K562 (cell line): ENCODE data around the gene TTC32. TPM values are rescaled to one million over a fixed set of nuclear protein-coding genes. Genes with fewer than 3 reads are reported as not detected.

Experiments
- ATAC-seq: fragments of 200-7000 bp; cut with Tn5 transposase; 3 replicates; pipeline ENCODE4 v1.9.1; 2020; ENCODE audit warnings: moderate library complexity
- BruUV-seq: library from RNA; stranded (reverse); fragments of 400-500 nt; replicated peaks from 2 replicates; lab custom pipeline; 2021; lab: Mats Ljungman, UMichigan
- CTCF ChIA-PET: fragments of 300-600 bp; formaldehyde crosslinking; extraction: SDS; loops from one replicate; lab custom pipeline; 2021; ENCODE audit warnings: low intra/inter-chr PET ratio; lab: Yijun Ruan, JAX
- POLR2A ChIA-PET: fragments of 300-600, 350-650 bp; sonication (Branson Sonifier 250); formaldehyde crosslinking; extraction: SDS; loops from one replicate; lab custom pipeline; 2021; ENCODE audit warnings: antibody characterized with exemption, inconsistent platforms; lab: Yijun Ruan, JAX
- DNase-seq, 4 experiments: peaks; one replicate each; pipeline versions ENCODE4 v3.0.0 to v3.0.0-alpha.2; 2011 to 2018; ENCODE audit warnings: low spot score in 3 of 4, mixed read lengths in 3 of 4; ENCODE audit errors: extremely low read depth in 1 of 4
- FAIRE-seq: peaks from 2 replicates; lab custom pipeline; 2011; peaks lifted over from hg19 to GRCh38; lab: Jason Lieb, UNC
- H2AFZ ChIP-seq: 2 replicates; pipeline ENCODE4 v1.6.0; 2011; ENCODE audit warnings: low read depth, low read length, control low read depth, inconsistent platforms
- H3K27ac ChIP-seq: fragments of 200-600 bp; 3 replicates; pipeline ENCODE4 v1.8.0; 2011; ENCODE audit warnings: low read depth, mild to moderate bottlenecking, control low read depth, inconsistent platforms, low read length, moderate library complexity, mixed read lengths; ENCODE audit errors: extremely low read depth
- H3K27me3 ChIP-seq, 2 experiments: fragments of 300-600 bp in 1 of 2; 2 replicates in 1 of 2; 3 replicates in 1 of 2; pipeline versions ENCODE4 v1.6.0 to v1.8.0; 2011; ENCODE audit warnings: inconsistent platforms in 2 of 2, low read length in 2 of 2, mild to moderate bottlenecking in 1 of 2, mixed read lengths in 1 of 2, moderate library complexity in 1 of 2; ENCODE audit not compliant: control insufficient read depth in 2 of 2, insufficient read depth in 2 of 2
- H3K36me3 ChIP-seq: fragments of 300-600 bp; 3 replicates; pipeline ENCODE4 v1.8.0; 2011; ENCODE audit warnings: mild to moderate bottlenecking, low read length, inconsistent platforms; ENCODE audit not compliant: control insufficient read depth, insufficient read depth
- H3K4me1 ChIP-seq, 2 experiments: fragments of 200-600 bp in 1 of 2; replicated peaks in 1 of 2; 2 replicates in 1 of 2; 3 replicates in 1 of 2; pipeline versions ENCODE4 v1.5.1 to v1.8.0; 2011; ENCODE audit warnings: inconsistent platforms in 2 of 2, low read length in 2 of 2, mild to moderate bottlenecking in 1 of 2, mixed read lengths in 1 of 2, moderate library complexity in 1 of 2; ENCODE audit not compliant: control insufficient read depth in 2 of 2, insufficient read depth in 2 of 2
- H3K4me2 ChIP-seq: 2 replicates; pipeline ENCODE4 v1.6.1; 2011; ENCODE audit warnings: low read length, control low read depth, inconsistent platforms, mixed read lengths; ENCODE audit not compliant: insufficient read depth
- H3K4me3 ChIP-seq: fragments of 200-600 bp; sonication (generic), shearing (Covaris generic); 2 replicates; pipeline ENCODE4 v1.5.1; 2016; ENCODE audit warnings: control low read depth, inconsistent platforms
- H3K79me2 ChIP-seq: fragments of 200-600 bp; 3 replicates; pipeline ENCODE4 v1.8.0; 2011; ENCODE audit warnings: low read length, inconsistent platforms; ENCODE audit not compliant: control insufficient read depth, insufficient read depth
- H3K9ac ChIP-seq, 2 experiments: 2 replicates each; pipeline versions ENCODE4 v1.6.0 to v1.6.1; 2011; ENCODE audit warnings: low read depth in 2 of 2, low read length in 2 of 2, control low read depth in 1 of 2, inconsistent platforms in 1 of 2, mild to moderate bottlenecking in 1 of 2, mixed read lengths in 1 of 2; ENCODE audit not compliant: insufficient read depth in 1 of 2
- H3K9me1 ChIP-seq: one replicate; pipeline ENCODE4 v1.6.0; 2011; ENCODE audit warnings: inconsistent platforms, mild to moderate bottlenecking, low read length, moderate library complexity; ENCODE audit not compliant: control insufficient read depth, insufficient read depth
- H3K9me3 ChIP-seq: replicated peaks from 2 replicates; pipeline ENCODE4 v1.5.1; 2011; ENCODE audit warnings: low read depth, low read length, inconsistent platforms; ENCODE audit not compliant: control insufficient read depth, insufficient read depth
- H4K20me1 ChIP-seq: replicated peaks from 2 replicates; pipeline ENCODE4 v1.6.1; 2011; ENCODE audit warnings: low read length, inconsistent platforms, mixed read lengths; ENCODE audit not compliant: control insufficient read depth, insufficient read depth
- ETV1 ChIP-seq: fragments of 450-650 bp; conservative IDR thresholded peaks from 2 replicates; pipeline ENCODE4 v1.6.1; 2016; ENCODE audit warnings: missing genetic modification characterization, control low read depth, low read depth, missing compliant biosample characterization
- MTA2 ChIP-seq: fragments of 450-650 bp; IDR thresholded peaks from 2 replicates; pipeline ENCODE4 v1.6.1; 2016; ENCODE audit warnings: low read depth
- TBP ChIP-seq: optimal IDR thresholded peaks from 2 replicates; pipeline ENCODE3; 2011; ENCODE audit warnings: low read depth, low read length, improper control_type of control experiment
- WGBS: fragments of 100-300 bp; shearing (Covaris generic); methylation state at CpG from one replicate; pipeline ENCODE4 v1.1.6; 2016; ENCODE audit warnings: low coverage, mixed read lengths; ENCODE audit not compliant: insufficient coverage; ENCODE audit errors: missing lambda C conversion rate; 5-methylcytosine and 5-hydroxymethylcytosine counted together
- in situ Hi-C: fragments of 300-500 bp; cut with MboI; formaldehyde crosslinking; loops from 4 replicates; pipeline ENCODE4 v1.15.0; 2018; ENCODE audit warnings: inconsistent platforms, mixed read lengths
- intact Hi-C: fragments of 100-400 bp; cut with micrococcal nuclease; formaldehyde crosslinking; loops from 2 replicates; pipeline ENCODE4 v1.14.2; 2022
- polyA plus RNA-seq, 8 experiments: library from polyadenylated mRNA; depleted of rRNA in 4 of 8; stranded (reverse) in 5 of 8; unstranded in 3 of 8; fragments of >200 nt; fragmentation: Nextera tagmentation in 2 of 8; fragmentation: Illumina TruSeq in 1 of 8; extraction: Ambion mirVana in 2 of 8; extraction: Trizol in 1 of 8; gene quantifications; 2 replicates each; pipeline versions ENCODE4 v1.2.1 to v1.2.3, GENCODE V29; 2011 to 2014; ENCODE audit warnings: inconsistent platforms in 1 of 8, missing spikeins in 1 of 8
- total RNA-seq, 7 experiments: library from RNA; depleted of rRNA in 6 of 7; stranded (reverse); fragments of >200 nt in 6 of 7; fragmentation: Illumina TruSeq in 2 of 7; extraction: Trizol in 2 of 7; gene quantifications; 2 replicates each; pipeline versions ENCODE4 v1.2.1 to v1.2.3, GENCODE V29; 2011 to 2021; ENCODE audit warnings: low replicate concordance in 1 of 7
- TF ChIP-seq, protein P1 (sequence below): fragments of 450-650 bp; IDR thresholded peaks from 2 replicates; pipeline ENCODE4 v1.6.1; 2016; ENCODE audit warnings: low read depth, mild to moderate bottlenecking, moderate library complexity

TTC32 gene
- total and polyA plus RNA-seq, 9 of the 15 experiments (the other 6 are each of a cell fraction or from before 2014, with no cell fraction given): 27.6 to 71.4 (median 52.6) TPM

GRCh38 chr2:19937004-19937403 lies 35.2 kb upstream of the TTC32 start:
- no peak overlapping the region for H3K27ac ChIP-seq
- CTCF ChIA-PET: no interaction called here
- H3K36me3 ChIP-seq: peaks cover 20% of the 10 kb centered on the region
- no peak for DNase-seq
- H3K27me3 ChIP-seq: no peaks in the 10 kb centered on the region
- intact Hi-C loops (no loop called here), in situ Hi-C loops (no loop called here)
- H3K4me2 ChIP-seq: no peak overlapping the region
- H3K4me1 ChIP-seq: no peaks in the 10 kb centered on the region
- H4K20me1 ChIP-seq: no peaks in the 10 kb centered on the region
- no TSS peak for BruUV-seq
- TF ChIP-seq, protein P1, sequence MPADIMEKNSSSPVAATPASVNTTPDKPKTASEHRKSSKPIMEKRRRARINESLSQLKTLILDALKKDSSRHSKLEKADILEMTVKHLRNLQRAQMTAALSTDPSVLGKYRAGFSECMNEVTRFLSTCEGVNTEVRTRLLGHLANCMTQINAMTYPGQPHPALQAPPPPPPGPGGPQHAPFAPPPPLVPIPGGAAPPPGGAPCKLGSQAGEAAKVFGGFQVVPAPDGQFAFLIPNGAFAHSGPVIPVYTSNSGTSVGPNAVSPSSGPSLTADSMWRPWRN: no peak
- peak; percentile 56 for TF ChIP-seq TBP
- H3K9ac ChIP-seq: no peak overlapping the region
- H3K4me3 ChIP-seq: no peak overlapping the region
- WGBS: 50% methylated on average over 4 of the region's 4 CpGs
- POLR2A ChIA-PET: no interaction called here
- H3K9me3 ChIP-seq: no peaks in the 10 kb centered on the region
- H3K79me2 ChIP-seq: no peaks in the 10 kb centered on the region
- no peak overlapping the region for H2AFZ ChIP-seq
- H3K9me1 ChIP-seq: no peaks in the 10 kb centered on the region
- no peak for FAIRE-seq
- no peak for ATAC-seq

GRCh38 chr2:19936203-19936602 lies 34.4 kb upstream of the TTC32 start:
- Histone ChIP-seq H3K4me1 (no peaks in the 10 kb centered on the region), H3K9me1 (no peaks in the 10 kb centered on the region), H3K27ac (no peak overlapping the region), H4K20me1 (no peaks in the 10 kb centered on the region), H3K79me2 (no peaks in the 10 kb centered on the region), H3K4me2 (no peak overlapping the region), H3K9me3 (no peaks in the 10 kb centered on the region), H3K27me3 (no peaks in the 10 kb centered on the region), H3K36me3 (peaks cover 20% of the 10 kb centered on the region), H2AFZ (no peak overlapping the region), H3K4me3 (no peak overlapping the region), H3K9ac (no peak overlapping the region)
- DNase-seq: no peak
- no peak for TF ChIP-seq ETV1
- TF ChIP-seq MTA2: no peak
- ATAC-seq: no peak
- peak; percentile 52 for FAIRE-seq
- in situ Hi-C loops (no loop called here), intact Hi-C loops (no loop called here)
- CTCF ChIA-PET: no interaction called here
- 64% methylated on average over 2 of the region's 2 CpGs for WGBS
- POLR2A ChIA-PET: interaction anchor here (0.7 to 1.1 kb wide), 2 partner anchors 11 to 268 kb away, joined by 3 to 4 read pairs; no protein-coding TSS in a partner anchor
- no TSS peak for BruUV-seq
